Fibroblast of peridontal ligament (primary cell): ENCODE measurements around the gene EIF4G3.
"Not testable (repeated sequence)": the region's sequence is repeated elsewhere in the genome, so short reads cannot be mapped to it uniquely, and the experiment has no call there.

ENCODE experiments used
- DNase-seq: peaks from one replicate; pipeline ENCODE4 v3.0.0-alpha.2; 2010; ENCODE audit errors: extremely low read depth

The EIF4G3 gene

DNA sequence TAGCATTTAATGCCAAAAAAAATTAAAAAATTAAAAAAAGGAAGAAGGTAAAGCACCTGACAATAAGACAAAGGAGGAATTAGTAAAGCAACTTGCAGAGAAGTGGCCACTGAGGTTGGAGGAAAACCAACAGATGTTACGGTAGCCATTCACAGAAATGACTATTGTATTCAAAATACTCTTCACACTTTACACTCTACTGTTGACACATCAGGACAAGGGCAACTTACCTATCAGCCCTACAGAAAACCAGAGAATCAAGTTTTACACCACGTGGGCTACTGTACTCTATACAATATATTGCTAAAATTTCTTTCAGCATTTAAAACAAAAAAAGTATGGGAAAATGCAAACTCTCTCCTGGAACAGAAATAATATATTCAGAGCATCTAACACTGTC lies 70.0 kb downstream of the EIF4G3 start:
- no peak for DNase-seq

DNA sequence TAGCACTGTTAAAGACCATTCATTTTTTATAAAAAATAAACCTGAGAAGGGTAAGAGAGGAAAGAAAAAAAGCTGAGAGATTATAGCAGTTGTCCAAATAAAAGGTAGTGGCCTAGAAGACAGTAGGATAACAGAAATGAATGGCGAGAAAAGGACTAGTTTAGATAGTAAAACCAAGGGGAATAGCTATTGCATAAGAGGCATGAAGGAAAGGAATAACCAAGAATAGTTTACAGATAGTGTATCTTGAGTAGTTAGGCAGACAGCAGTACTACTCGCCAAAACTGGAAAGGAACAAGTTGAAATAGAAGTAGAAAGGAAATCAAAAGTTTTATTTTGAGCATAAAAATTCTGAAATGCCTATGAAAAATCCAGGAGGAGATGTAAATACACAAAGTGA lies 70.5 kb downstream of the EIF4G3 start:
- DNase-seq = no peak

DNA sequence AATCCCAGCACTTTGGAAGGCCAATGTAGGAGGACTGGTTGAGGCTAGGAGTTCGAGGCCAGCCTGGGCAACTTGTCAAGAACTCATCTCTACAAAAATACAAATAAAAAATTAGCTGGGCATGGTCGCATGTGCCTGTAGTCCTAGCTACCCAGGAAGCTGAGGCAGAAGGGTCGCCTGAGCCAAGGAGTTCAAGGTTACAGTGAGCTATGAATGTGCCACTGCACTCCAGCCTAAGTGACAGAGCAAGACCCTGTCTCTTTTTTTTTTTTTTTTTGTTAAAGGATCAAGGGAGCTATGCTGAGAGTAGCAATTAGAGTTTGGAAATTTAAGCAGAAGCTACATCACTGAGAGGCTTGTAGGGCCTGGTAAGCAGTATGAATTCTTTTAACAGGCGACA lies 70.9 kb downstream of the EIF4G3 start:
- DNase-seq = no peak

DNA sequence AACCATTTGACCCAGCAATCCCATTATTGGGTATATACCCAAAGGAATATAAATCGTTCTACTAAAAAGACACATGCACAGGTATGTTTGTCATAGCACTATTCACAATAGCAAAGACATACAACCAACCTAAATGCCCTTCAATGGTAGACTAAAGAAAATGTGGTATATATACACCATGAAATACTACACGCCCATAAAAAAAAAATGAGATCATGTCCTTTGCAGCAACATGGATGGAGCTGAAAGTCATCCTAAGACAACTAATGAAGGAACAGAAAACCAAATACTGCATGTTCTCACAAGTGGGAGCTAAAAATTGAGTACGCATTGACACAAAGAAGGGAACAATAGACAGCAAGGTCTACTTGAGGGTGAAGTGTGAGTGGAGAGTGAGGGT lies 72.0 kb downstream of the EIF4G3 start:
- DNase-seq = no peak

DNA sequence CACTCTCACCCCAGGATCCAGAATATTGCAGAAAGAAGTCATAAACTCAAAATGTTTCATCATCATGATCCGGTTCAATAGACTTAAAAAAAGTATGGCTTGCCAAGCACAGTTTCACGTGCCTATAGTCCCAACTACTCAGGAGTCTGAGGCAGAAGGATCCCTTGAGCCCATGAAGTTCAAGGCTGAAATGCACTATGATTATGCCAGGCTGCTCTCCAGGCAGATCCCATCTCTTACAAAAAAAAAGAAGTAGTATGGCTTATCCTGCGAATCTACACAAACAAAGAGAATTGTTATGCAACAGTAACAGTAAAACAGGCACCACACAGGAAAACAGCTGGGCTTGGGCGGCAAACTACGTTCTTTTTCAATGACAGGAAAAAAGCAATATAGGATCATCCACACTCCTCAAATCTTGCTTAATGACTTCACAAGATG lies 76.2 kb downstream of the EIF4G3 start:
- DNase-seq = no peak

DNA sequence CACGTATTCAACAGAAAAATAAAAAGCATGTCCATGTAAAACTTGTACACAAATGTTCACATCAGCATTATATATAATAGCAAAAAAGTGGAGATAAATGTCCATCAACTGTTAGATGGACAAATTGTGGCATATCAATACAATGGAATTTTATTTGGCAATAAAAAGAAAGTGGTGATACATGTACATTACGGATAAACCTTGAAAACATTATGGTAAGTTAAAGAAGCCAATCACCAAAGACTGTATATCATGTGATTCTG lies 76.9 kb downstream of the EIF4G3 start:
- no peak for DNase-seq

DNA sequence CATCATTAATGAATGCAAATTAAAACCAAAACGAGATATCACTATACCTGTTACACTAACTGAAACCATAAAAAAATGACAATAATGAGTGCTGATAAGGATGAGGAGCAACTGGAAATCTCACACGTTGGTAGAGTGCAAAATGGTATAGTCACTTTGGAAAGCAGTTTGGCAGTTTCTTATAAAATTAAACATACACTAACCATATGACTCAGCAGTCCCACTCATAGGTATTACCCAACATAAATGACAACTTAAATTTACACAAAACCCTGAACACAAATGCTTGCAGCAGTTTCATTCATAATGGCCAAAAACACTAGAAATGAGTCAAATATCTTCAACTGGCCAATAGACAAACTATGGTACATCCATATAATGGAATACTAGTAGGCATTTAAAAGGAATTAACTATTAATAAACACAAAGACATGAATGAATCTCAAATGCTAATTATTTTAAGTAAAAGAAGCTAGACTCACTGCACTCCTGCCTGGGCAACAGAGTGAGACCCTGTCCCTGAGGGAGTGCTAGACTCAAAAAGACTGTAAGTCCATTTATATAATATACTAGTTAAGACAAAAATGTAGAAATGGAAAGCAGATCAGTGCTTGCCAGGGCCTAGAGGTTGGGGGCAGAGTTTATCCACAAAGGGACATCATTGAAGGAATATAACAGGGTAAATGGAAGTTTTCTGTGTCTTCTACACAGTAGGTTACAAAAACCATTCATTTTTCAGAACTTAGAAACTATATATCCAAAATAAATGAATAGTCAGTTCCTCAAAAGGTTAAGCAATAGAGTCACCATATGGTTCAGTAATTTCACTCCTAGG lies 77.4 kb downstream of the EIF4G3 start:
- peak; percentile 36 for DNase-seq

DNA sequence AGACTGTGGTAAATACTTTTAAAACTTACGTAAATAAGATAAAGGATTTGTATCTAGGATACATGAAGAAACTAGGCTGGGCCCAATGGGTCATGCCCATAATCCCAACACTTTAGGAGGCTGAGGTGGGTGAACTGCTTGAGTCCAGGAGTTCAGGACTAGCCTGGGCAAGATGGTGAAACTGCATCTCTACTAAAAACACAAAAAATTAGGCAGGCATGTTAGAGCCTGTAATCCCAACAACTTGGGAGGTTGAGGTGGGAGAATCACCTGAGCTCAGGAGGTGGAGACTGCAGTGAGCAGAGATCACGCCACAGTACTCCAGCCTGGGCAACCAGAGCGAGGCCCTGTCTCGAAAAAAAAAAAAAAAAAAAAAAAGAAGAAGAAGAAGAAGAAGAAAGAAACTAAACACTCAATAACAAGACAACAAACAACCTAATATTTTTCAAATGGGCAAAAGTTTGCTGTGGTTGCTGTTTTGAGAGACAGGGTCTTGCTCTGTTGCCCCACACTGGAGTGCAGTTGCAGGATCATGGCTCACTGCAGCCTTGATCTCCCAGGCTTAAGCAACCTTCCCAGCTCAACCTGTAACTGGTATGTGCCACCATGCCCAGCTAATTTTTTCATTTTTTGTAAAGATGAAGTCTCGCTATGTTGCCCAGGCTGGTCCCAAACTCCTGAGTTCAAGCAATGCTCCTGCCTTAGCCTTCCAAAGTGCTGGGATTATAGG lies 78.3 kb downstream of the EIF4G3 start:
- DNase-seq = no peak

DNA sequence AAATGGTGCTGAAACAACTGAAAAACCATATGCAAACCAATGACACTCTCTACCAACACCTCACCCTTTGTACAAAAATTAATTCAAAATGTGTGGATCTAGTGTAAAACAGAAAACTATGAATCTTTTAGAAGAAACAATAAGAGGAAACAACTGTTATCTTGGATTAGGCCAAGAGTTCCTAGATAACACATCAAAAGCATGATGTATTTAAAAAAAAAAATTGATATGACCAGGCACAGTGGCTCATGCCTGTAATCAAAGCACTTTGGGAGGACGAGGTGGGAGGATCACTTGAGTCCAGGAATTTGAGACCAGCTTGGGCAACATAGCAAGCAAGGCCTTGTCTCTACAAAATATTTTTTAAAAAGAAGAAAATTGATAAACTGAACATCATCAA lies 79.0 kb downstream of the EIF4G3 start:
- no peak for DNase-seq

DNA sequence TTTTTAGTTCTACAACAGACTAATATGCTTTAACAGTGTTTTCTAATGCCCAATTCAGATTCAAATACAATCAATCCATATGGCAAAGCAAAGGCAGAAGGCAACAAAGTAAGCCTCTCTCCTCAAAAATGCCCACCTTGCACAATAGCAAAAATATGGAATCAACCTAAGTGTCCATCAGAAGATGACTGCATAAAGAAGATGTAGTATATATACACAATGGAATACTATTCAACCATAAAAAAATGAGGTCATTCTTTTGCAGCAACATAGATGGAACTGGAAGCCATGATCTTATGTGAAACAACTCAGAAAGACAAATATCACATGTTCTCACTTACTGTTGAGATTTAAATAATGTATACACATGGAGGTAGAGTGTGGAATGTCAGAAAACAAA lies 80.7 kb downstream of the EIF4G3 start:
- DNase-seq = no peak

DNA sequence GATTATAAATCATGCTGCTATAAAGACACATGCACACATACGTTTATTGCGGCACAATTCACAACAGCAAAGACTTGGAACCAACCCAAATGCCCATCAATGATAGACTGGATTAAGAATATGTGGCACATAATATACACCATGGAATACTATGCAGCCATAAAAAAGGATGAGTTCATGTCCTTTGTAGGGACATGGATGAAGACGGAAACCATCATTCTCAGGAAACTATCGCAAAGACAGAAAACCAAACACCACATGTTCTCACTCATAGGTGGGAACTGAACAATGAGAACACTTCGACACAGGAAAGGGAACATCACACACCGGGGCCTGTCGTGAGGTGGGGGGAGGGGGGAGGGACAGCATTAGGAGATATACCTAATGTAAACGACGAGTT lies 82.4 kb downstream of the EIF4G3 start:
- DNase-seq = not testable (repeated sequence)

DNA sequence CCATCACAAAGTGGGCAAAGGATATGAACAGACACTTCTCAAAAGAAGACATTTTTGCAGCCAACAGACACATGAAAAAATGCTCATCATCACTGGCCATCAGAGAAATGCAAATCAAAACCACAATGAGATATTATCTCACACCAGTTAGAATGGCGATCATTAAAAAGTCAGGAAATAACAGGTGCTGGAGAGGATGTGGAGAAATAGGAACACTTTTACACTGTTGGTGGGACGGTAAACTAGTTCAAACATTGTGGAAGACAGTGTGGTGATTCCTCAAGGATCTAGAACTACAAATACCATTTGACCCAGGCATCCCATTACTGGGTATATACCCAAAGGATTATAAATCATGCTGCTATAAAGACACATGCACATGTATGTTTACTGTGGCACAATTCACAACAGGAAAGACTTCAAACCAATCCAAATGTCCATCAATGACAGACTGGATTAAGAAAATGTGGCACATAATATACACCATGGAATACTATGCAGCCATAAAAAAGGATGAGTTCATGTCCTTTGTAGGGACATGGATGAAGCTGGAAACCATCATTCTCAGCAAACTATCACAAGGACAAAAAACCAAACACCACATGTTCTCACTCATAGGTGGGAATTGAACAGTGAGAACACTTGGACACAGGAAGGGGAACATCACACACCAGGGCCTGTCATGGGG lies 83.3 kb downstream of the EIF4G3 start:
- DNase-seq = not testable (repeated sequence)

DNA sequence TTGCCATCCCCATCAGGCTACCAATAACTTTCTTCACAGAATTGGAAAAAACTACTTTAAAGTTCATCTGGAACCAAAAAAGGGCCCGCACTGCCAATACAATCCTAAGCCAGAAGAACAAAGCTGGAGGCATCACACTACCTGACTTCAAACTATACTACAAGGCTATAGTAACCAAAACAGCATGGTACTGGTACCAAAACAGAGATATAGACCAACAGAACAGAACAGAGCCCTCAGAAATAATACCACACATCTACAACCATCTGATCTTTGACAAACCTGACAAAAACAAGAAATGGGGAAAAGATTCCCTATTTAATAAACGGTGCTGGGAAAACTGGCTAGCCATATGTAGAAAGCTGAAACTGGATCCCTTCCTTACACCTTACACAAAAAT lies 84.2 kb downstream of the EIF4G3 start:
- DNase-seq = not testable (repeated sequence)

DNA sequence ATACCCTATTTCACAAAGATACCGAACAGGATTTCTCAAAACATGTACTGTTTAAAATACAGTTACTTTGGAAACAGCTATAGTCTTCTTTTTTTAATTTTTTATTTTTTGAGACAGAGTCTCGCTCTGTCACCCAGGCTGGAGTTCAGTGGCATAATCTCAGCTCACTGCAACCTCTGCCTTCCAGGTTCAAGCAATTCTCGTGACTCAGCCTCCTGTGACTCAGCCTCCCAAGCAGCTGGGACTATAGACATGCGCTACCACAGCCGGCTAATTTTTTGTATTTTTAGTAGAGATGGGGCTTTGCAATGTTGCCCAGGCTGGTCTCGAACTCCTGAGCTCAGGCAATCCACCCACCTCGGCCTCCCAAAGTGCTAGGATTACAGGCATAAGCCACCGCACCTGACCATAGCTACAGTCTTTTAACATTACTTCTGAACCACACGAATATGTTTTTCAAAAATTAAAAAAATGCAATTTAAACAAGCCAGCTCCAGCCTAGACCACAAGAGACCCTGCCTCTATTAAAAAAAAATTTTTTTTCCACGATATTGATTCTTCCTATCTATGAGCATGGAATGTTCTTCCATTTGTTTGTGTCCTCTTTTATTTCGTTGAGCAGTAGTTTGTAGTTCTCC lies 85.5 kb downstream of the EIF4G3 start:
- peak; percentile 82 for DNase-seq

DNA sequence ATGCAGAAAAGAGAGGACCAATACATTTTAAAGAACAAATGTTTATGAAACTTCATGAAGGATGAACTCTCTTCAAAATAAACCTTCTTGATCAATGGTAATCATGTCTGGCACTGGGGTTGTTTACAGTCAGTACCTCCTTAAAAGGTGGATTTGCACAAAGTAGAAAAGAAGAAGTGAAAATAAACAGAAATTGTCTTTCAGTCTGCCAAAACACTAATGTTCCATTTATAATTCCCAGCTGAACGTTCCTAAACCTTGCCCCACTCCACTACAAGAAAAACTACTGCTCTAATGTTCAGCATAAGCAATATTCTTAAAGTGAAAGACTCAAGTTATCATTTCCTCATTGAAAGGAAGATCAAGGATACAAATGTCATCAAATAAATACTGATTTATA lies 86.2 kb downstream of the EIF4G3 start:
- peak; percentile 39 for DNase-seq

DNA sequence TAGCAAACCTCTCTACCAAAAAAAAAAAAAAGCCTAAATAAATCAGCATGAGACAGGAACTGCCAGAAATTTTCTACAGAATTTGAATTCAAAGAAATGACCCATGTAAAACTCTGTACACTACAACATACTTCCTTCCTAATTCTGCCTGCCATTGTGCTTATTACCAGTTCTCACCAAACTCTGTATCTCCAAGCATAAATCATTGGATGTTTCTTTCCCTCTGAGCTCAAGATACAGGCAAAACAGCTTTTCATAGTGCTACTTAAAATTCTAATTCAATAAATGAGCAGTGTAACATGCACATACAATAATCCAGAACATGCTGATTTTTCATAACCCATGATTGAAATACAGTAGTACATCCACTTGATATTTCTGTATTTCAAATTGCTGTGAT lies 87.0 kb downstream of the EIF4G3 start:
- no peak for DNase-seq

DNA sequence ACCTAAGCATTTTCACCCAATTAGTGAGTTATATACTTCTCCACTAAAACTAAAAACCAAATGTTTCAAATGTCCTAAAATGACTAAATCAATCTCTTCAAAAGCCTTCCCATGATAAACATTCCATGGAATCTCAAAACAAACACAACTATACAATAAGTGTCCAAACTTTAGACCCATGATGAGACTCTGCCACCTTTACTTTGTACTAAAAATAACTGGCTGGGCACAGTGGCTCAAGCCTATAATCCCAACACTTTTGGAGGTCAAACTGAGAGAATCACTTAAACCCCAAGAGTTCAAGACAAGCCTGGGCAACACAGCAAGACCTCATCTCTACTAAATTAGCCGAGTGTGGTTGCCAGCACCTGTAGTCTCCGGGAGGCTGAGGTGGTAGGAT lies 87.4 kb downstream of the EIF4G3 start:
- DNase-seq = no peak

DNA sequence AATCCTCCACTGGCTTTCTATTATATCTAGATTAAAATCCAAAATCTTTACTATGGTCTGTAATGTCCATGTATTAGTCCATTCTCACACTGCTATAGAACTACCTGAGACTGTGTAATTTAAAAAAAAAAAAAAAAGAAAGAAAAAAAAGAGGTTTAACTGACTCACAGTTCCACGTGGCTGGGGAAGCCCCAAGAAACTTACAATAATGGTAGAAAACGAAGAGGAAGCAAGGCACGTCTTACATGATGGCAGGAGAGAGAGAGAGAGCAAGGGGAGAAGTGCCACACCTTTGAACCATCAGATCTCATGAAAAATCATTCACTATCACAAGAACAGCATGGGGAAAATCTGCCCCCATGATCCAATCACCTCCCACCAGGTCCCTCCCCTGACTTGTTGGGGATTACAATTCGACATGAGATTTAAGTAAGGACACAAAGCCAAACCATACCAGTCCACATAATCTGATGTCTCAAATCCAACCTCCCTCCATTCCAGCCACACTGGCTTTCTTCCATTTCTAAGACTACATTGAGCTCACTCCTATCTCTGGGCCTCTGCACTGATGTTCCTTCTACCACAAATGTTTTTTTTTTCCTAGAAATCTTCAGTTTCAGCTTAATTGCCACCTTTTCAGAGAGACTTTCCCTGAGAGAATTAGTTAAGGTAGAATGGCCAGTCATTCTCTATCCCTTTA lies 92.4 kb downstream of the EIF4G3 start:
- DNase-seq = no peak

DNA sequence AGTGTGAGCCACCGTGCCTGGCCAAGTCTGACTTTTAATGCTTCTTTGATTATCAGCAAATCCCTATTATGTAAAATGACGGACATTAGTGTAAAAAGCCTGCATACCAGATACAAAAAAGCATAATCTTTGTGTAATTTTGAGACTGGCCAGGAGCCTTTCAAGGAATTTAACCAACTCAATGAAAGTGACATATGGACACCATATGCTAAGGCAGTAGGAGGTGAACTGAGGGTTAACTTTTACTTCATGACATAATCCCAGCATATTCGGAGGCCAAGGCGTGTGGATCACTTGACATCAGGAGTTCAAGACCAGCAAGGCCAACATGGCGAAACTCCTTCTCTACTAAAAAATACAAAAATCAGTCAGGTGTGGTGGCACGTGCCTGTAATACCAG lies 94.6 kb downstream of the EIF4G3 start:
- no peak for DNase-seq

DNA sequence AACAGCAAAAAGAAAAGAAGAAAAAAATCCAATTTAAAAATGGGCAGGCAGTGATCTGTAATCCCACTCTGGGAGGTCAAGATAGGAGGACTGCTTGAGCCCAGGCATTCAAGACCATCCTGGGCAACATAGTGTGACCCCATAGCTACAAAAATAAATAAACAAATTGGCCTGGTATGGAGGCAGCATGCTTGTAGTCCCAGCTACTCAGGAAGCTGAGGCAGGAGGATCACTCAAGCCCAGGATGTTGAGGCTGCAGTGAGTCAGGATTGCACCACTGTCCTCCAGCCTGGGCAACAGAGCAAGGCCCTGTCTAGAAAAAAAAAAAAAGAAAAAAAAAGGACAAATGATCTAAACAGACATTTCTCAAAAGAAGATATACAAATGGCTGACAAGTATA lies 99.6 kb downstream of the EIF4G3 start:
- DNase-seq = peak; percentile 30

DNA sequence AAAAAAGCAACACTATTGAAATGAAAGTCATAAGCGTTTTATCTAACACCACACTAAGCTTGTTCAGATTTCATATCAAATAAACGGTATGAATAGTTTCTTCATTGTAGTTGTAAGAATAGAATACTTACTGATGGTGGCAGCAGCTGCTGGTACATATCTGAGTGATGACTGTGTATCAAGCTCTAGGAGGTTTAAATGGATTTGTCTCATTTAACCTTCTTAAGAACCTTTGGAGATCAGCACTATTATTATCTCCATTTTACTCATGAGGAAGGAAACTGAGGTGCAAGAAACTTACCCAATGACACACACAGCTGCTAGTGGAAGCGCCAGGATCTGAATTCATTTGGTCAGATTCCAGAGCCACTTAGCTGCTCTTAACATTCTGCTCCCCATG lies 104.0 kb downstream of the EIF4G3 start:
- peak; percentile 76 for DNase-seq

DNA sequence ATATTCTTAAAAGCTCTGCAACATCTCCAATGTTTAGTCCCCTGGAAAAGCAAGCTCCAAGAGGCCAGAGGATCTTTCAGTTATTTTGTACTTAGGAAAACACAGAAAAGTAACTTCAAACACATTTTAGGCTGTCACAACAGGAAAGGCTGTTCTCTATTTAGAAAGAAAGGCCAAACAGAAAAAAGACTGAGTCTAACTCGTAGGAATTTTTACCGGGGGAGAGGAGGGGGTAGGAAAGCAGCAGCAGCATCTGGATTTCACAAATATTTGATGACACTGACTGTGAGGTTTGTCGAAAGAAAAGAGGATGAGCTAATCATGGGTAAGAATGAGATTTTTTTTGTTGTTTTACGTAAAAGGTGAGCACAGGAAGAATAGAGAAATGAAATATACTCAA lies 107.1 kb downstream of the EIF4G3 start:
- peak; percentile 73 for DNase-seq
